Liver (tissue), 9 donors: Measurements from ENCODE around the gene SS18L1. TPM values are rescaled to one million over a fixed set of nuclear protein-coding genes. Genes with fewer than 3 reads are reported as not detected.

Experiments
- DNase-seq: peaks from one replicate; pipeline ENCODE4 v3.0.0-alpha.2; 2017; ENCODE audit warnings: low spot score
- H3K27ac ChIP-seq, 2 donors: one replicate each; pipeline ENCODE4 v1.7.0; 2013; ENCODE audit warnings: inconsistent platforms in 2 of 2, low read length in 2 of 2, control low read depth in 1 of 2, low read depth in 1 of 2, mild to moderate bottlenecking in 1 of 2
- H3K27me3 ChIP-seq, 4 donors: one replicate each; pipeline versions ENCODE4 v1.6.1 to v1.7.0; 2013; ENCODE audit warnings: low read length in 3 of 4, inconsistent platforms in 1 of 4, mild to moderate bottlenecking in 1 of 4, moderate library complexity in 1 of 4; ENCODE audit not compliant: control insufficient read depth in 4 of 4, insufficient read depth in 4 of 4
- H3K36me3 ChIP-seq, 4 donors: one replicate each; pipeline versions ENCODE4 v1.6.1 to v1.7.0; 2013; ENCODE audit warnings: low read length in 3 of 4, mild to moderate bottlenecking in 3 of 4, low read depth in 1 of 4, moderate library complexity in 1 of 4; ENCODE audit not compliant: control insufficient read depth in 4 of 4, insufficient read depth in 3 of 4
- H3K4me1 ChIP-seq, 4 donors: one replicate each; pipeline versions ENCODE4 v1.6.1 to v1.7.0; 2013; ENCODE audit warnings: low read length in 3 of 4, mild to moderate bottlenecking in 3 of 4, moderate library complexity in 1 of 4; ENCODE audit not compliant: control insufficient read depth in 4 of 4, insufficient read depth in 4 of 4
- H3K4me3 ChIP-seq, 3 donors: one replicate each; pipeline versions ENCODE4 v1.6.1 to v1.7.0; 2013; ENCODE audit warnings: low read length in 3 of 3, control low read depth in 1 of 3, low read depth in 1 of 3, mild to moderate bottlenecking in 1 of 3
- H3K9ac ChIP-seq, 2 donors: one replicate each; pipeline ENCODE4 v1.7.0; 2013; ENCODE audit warnings: low read length in 2 of 2, mild to moderate bottlenecking in 2 of 2, moderate library complexity in 2 of 2, control low read depth in 1 of 2, low read depth in 1 of 2
- H3K9me3 ChIP-seq, 4 donors: one replicate each; pipeline versions ENCODE4 v1.6.1 to v1.7.0; 2013; ENCODE audit warnings: low read length in 3 of 4; ENCODE audit not compliant: control insufficient read depth in 4 of 4
- EGR1 ChIP-seq, 2 donors: IDR thresholded peaks; 2 replicates each; pipeline ENCODE4 v1.6.1; 2016 to 2018; ENCODE audit warnings: antibody characterized with exemption in 2 of 2, low read depth in 2 of 2
- FOXA1 ChIP-seq: IDR thresholded peaks from 2 replicates; pipeline ENCODE4 v1.6.1; 2016; ENCODE audit warnings: antibody characterized with exemption
- FOXA2 ChIP-seq: IDR thresholded peaks from 2 replicates; pipeline ENCODE4 v1.6.1; 2016; ENCODE audit warnings: antibody characterized with exemption
- GABPA ChIP-seq, 2 donors: IDR thresholded peaks in 1 of 2; conservative IDR thresholded peaks in 1 of 2; 2 replicates each; pipeline ENCODE4 v1.6.1; 2016; ENCODE audit warnings: antibody characterized with exemption in 2 of 2, mild to moderate bottlenecking in 1 of 2, moderate library complexity in 1 of 2
- HNF4A ChIP-seq, 2 donors: conservative IDR thresholded peaks; 2 replicates each; pipeline ENCODE4 v1.6.1; 2016; ENCODE audit warnings: antibody characterized with exemption in 2 of 2, mild to moderate bottlenecking in 2 of 2
- HNF4G ChIP-seq: IDR thresholded peaks from 2 replicates; pipeline ENCODE4 v1.6.1; 2016; ENCODE audit warnings: antibody characterized with exemption
- NR2F2 ChIP-seq: IDR thresholded peaks from 2 replicates; pipeline ENCODE4 v1.6.1; 2016; ENCODE audit warnings: antibody characterized with exemption
- RAD21 ChIP-seq, 2 donors: IDR thresholded peaks; 2 replicates each; pipeline ENCODE4 v1.6.1; 2016; ENCODE audit warnings: antibody characterized with exemption in 2 of 2, mild to moderate bottlenecking in 2 of 2
- RXRA ChIP-seq, 2 donors: IDR thresholded peaks; 2 replicates each; pipeline ENCODE4 v1.6.1; 2017 to 2018; ENCODE audit warnings: antibody characterized with exemption in 2 of 2, mild to moderate bottlenecking in 1 of 2
- SP1 ChIP-seq: IDR thresholded peaks from 2 replicates; pipeline ENCODE4 v1.6.1; 2018; ENCODE audit warnings: antibody characterized with exemption, mild to moderate bottlenecking
- TAF1 ChIP-seq: conservative IDR thresholded peaks from 2 replicates; pipeline ENCODE4 v1.6.1; 2016; ENCODE audit warnings: antibody characterized with exemption, mild to moderate bottlenecking
- YY1 ChIP-seq: IDR thresholded peaks from 2 replicates; pipeline ENCODE4 v1.6.1; 2016; ENCODE audit warnings: antibody characterized with exemption, mild to moderate bottlenecking
- WGBS: extraction: QIAGEN DNeasy Blood & Tissue Kit; methylation state at CpG from one replicate; pipeline ENCODE4 v1.1.7; 2013; 5-methylcytosine and 5-hydroxymethylcytosine counted together
- polyA plus RNA-seq, 2 donors: library from polyadenylated mRNA; stranded (reverse) in 1 of 2; unstranded in 1 of 2; fragments of 200-250 nt in 1 of 2; fragments of >200 nt in 1 of 2; fragmentation: Nextera tagmentation in 1 of 2; extraction: Ambion mirVana in 1 of 2; gene quantifications; one replicate each; pipeline versions ENCODE4 v1.2.1 to v1.2.3, GENCODE V29; 2013 to 2015
- total RNA-seq, 2 donors: library from RNA; depleted of rRNA; stranded (reverse); fragments of >200 nt; gene quantifications; one replicate each; pipeline ENCODE4 v1.2.3, GENCODE V29; 2014
- TF ChIP-seq, protein P1 (sequence below): IDR thresholded peaks from 2 replicates; pipeline ENCODE4 v1.6.1; 2016; ENCODE audit warnings: antibody characterized with exemption, mild to moderate bottlenecking
- TF ChIP-seq, protein P2 (sequence below): IDR thresholded peaks from 2 replicates; pipeline ENCODE4 v1.6.1; 2016; ENCODE audit warnings: antibody characterized with exemption
- TF ChIP-seq, protein P3 (sequence below): IDR thresholded peaks from 2 replicates; pipeline ENCODE4 v1.6.1; 2016; ENCODE audit warnings: antibody characterized with exemption
- TF ChIP-seq, protein P4 (sequence below): IDR thresholded peaks from 2 replicates; pipeline ENCODE4 v1.6.1; 2016; ENCODE audit warnings: antibody characterized with exemption
- TF ChIP-seq, protein P5 (sequence below): fragments of 150-350 bp; IDR thresholded peaks from 2 replicates; pipeline ENCODE4 v1.5.1; 2017; ENCODE audit warnings: improper control_type of control experiment, low read depth, low read length; ENCODE audit not compliant: missing input control
- donor health status: healthy.
- donor health status: healthy.
- donor health status: healthy.
- donor health status: healthy.
- donor health status: healthy.

Gene SS18L1
- total and polyA plus RNA-seq, 4 donors, result 6.1 to 24.3 (median 16.7) TPM

- no peak overlapping the region for H3K27ac ChIP-seq
- H3K9me3 ChIP-seq, result no peaks in the 10 kb centered on the region
- WGBS, result 97% methylated on average over 17 of the region's 17 CpGs
- H3K27me3 ChIP-seq, result no peaks in the 10 kb centered on the region
- no peak overlapping the region for H3K4me3 ChIP-seq
- DNase-seq, result no peak
- no peak for TF ChIP-seq EGR1 (IDR thresholded peaks at IDR 0.05; ENCODE audit: low read depth in 2 of 2)
- TF ChIP-seq FOXA1, result no peak
- no peak for TF ChIP-seq GABPA (IDR thresholded peaks at IDR 0.05 in 1 of 2, conservative IDR thresholded peaks at IDR 0.05 in 1 of 2)
- no peak for TF ChIP-seq HNF4A (conservative IDR thresholded peaks at IDR 0.05)
- TF ChIP-seq HNF4G, result no peak
- TF ChIP-seq TAF1, result no peak
- TF ChIP-seq RXRA (IDR thresholded peaks at IDR 0.05), result no peak
- TF ChIP-seq FOXA2, result no peak
- TF ChIP-seq RAD21 (IDR thresholded peaks at IDR 0.05), result no peak
- no peak for TF ChIP-seq NR2F2
- TF ChIP-seq, protein P1, sequence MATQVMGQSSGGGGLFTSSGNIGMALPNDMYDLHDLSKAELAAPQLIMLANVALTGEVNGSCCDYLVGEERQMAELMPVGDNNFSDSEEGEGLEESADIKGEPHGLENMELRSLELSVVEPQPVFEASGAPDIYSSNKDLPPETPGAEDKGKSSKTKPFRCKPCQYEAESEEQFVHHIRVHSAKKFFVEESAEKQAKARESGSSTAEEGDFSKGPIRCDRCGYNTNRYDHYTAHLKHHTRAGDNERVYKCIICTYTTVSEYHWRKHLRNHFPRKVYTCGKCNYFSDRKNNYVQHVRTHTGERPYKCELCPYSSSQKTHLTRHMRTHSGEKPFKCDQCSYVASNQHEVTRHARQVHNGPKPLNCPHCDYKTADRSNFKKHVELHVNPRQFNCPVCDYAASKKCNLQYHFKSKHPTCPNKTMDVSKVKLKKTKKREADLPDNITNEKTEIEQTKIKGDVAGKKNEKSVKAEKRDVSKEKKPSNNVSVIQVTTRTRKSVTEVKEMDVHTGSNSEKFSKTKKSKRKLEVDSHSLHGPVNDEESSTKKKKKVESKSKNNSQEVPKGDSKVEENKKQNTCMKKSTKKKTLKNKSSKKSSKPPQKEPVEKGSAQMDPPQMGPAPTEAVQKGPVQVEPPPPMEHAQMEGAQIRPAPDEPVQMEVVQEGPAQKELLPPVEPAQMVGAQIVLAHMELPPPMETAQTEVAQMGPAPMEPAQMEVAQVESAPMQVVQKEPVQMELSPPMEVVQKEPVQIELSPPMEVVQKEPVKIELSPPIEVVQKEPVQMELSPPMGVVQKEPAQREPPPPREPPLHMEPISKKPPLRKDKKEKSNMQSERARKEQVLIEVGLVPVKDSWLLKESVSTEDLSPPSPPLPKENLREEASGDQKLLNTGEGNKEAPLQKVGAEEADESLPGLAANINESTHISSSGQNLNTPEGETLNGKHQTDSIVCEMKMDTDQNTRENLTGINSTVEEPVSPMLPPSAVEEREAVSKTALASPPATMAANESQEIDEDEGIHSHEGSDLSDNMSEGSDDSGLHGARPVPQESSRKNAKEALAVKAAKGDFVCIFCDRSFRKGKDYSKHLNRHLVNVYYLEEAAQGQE, result no peak
- H3K9ac ChIP-seq, result no peak overlapping the region
- H3K36me3 ChIP-seq, result peaks cover 18 to 60% (median 37%) of the 10 kb centered on the region in 4 donors
- H3K4me1 ChIP-seq, result peaks cover 0 to under 1% (median 0%) of the 10 kb centered on the region in 4 donors
Measured at GRCh38 chr20:62198496-62198895, 54.9 kb downstream of the SS18L1 start.

DNA sequence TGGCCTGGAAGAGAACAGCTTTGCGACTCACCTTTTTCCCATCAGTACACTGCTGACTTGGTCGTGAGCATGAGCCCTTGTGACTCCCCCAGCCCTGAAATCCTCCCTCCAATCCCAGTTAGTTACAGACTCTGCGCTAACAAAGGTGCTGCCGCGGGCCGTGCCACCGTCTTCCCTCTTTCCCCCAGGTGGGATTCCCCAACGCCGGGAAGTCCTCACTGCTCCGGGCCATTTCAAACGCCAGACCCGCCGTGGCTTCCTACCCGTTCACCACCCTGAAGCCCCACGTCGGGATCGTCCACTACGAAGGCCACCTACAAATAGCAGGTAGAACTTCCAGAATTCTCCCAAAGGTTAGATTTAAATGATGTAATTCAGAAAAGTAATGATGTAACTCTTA, 55.4 kb downstream of the SS18L1 start:
- peaks cover 18 to 58% (median 37%) of the 10 kb centered on the region in 4 donors for H3K36me3 ChIP-seq
- no peaks in the 10 kb centered on the region for H3K9me3 ChIP-seq
- 99% methylated on average over 18 of the region's 18 CpGs for whole genome bisulfite sequencing
- no peak for TF ChIP-seq SP1
- no peak for TF ChIP-seq HNF4A (conservative IDR thresholded peaks at IDR 0.05)
- no peak for TF ChIP-seq HNF4G
- TF ChIP-seq, protein P2, sequence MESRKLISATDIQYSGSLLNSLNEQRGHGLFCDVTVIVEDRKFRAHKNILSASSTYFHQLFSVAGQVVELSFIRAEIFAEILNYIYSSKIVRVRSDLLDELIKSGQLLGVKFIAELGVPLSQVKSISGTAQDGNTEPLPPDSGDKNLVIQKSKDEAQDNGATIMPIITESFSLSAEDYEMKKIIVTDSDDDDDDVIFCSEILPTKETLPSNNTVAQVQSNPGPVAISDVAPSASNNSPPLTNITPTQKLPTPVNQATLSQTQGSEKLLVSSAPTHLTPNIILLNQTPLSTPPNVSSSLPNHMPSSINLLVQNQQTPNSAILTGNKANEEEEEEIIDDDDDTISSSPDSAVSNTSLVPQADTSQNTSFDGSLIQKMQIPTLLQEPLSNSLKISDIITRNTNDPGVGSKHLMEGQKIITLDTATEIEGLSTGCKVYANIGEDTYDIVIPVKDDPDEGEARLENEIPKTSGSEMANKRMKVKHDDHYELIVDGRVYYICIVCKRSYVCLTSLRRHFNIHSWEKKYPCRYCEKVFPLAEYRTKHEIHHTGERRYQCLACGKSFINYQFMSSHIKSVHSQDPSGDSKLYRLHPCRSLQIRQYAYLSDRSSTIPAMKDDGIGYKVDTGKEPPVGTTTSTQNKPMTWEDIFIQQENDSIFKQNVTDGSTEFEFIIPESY, result no peak
- no peak for TF ChIP-seq EGR1 (IDR thresholded peaks at IDR 0.05; ENCODE audit: low read depth in 2 of 2)
- TF ChIP-seq FOXA2, result no peak
- no peak for TF ChIP-seq NR2F2
- no peak for TF ChIP-seq TAF1
- no peak for TF ChIP-seq FOXA1
- TF ChIP-seq RAD21 (IDR thresholded peaks at IDR 0.05), result no peak
- TF ChIP-seq, protein P1, result no peak
- TF ChIP-seq, protein P3, sequence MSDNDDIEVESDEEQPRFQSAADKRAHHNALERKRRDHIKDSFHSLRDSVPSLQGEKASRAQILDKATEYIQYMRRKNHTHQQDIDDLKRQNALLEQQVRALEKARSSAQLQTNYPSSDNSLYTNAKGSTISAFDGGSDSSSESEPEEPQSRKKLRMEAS, result no peak
- TF ChIP-seq, protein P4, sequence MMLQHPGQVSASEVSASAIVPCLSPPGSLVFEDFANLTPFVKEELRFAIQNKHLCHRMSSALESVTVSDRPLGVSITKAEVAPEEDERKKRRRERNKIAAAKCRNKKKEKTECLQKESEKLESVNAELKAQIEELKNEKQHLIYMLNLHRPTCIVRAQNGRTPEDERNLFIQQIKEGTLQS, result no peak
- TF ChIP-seq GABPA (IDR thresholded peaks at IDR 0.05 in 1 of 2, conservative IDR thresholded peaks at IDR 0.05 in 1 of 2), result no peak
- TF ChIP-seq RXRA (IDR thresholded peaks at IDR 0.05), result no peak
- TF ChIP-seq, protein P5, sequence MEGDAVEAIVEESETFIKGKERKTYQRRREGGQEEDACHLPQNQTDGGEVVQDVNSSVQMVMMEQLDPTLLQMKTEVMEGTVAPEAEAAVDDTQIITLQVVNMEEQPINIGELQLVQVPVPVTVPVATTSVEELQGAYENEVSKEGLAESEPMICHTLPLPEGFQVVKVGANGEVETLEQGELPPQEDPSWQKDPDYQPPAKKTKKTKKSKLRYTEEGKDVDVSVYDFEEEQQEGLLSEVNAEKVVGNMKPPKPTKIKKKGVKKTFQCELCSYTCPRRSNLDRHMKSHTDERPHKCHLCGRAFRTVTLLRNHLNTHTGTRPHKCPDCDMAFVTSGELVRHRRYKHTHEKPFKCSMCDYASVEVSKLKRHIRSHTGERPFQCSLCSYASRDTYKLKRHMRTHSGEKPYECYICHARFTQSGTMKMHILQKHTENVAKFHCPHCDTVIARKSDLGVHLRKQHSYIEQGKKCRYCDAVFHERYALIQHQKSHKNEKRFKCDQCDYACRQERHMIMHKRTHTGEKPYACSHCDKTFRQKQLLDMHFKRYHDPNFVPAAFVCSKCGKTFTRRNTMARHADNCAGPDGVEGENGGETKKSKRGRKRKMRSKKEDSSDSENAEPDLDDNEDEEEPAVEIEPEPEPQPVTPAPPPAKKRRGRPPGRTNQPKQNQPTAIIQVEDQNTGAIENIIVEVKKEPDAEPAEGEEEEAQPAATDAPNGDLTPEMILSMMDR, result no peak
- no peak for TF ChIP-seq YY1
- no peak overlapping the region for H3K27ac ChIP-seq
- no peak overlapping the region for H3K9ac ChIP-seq
- DNase-seq, result no peak
- no peaks in the 10 kb centered on the region for H3K4me1 ChIP-seq
- H3K4me3 ChIP-seq, result no peak overlapping the region
- no peaks in the 10 kb centered on the region for H3K27me3 ChIP-seq
